Adrenal gland (tissue), 5 donors: ENCODE data around the gene TM7SF3.

Experiments
- POLR2A ChIP-seq, 2 donors: fragments of 450-650 bp; IDR thresholded peaks; one replicate each; pipeline ENCODE4 v1.6.1; 2017; ENCODE audit warnings: antibody characterized with exemption in 2 of 2, mild to moderate bottlenecking in 2 of 2, moderate library complexity in 1 of 2
- TF ChIP-seq, protein P1 (sequence below), 6 experiments: fragments of 450-650 bp in 4 of 6; fragments of 200-600 bp in 2 of 6; sonication (generic) in 1 of 6; IDR thresholded peaks; 1 replicate in 5 of 6; 2 replicates in 1 of 6; pipeline versions ENCODE4 v1.5.1 to v1.8.0; 2016 to 2021; ENCODE audit warnings: antibody characterized with exemption in 6 of 6, mild to moderate bottlenecking in 2 of 6, moderate library complexity in 1 of 6
- donor health status: DM: no; HTN: no; CAD: no.

- TF ChIP-seq, protein P1, sequence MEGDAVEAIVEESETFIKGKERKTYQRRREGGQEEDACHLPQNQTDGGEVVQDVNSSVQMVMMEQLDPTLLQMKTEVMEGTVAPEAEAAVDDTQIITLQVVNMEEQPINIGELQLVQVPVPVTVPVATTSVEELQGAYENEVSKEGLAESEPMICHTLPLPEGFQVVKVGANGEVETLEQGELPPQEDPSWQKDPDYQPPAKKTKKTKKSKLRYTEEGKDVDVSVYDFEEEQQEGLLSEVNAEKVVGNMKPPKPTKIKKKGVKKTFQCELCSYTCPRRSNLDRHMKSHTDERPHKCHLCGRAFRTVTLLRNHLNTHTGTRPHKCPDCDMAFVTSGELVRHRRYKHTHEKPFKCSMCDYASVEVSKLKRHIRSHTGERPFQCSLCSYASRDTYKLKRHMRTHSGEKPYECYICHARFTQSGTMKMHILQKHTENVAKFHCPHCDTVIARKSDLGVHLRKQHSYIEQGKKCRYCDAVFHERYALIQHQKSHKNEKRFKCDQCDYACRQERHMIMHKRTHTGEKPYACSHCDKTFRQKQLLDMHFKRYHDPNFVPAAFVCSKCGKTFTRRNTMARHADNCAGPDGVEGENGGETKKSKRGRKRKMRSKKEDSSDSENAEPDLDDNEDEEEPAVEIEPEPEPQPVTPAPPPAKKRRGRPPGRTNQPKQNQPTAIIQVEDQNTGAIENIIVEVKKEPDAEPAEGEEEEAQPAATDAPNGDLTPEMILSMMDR (IDR thresholded peaks at IDR 0.05) = no peak
- TF ChIP-seq POLR2A (IDR thresholded peaks at IDR 0.05) = no peak
Observed at GRCh38 chr12:26991826-26992225, 22.4 kb downstream of the TM7SF3 start.
